GM19328 (cell line): ENCODE measurements around the gene IL11.

Experiments
- ATAC-seq: cut with Tn5 transposase; IDR thresholded peaks from one replicate; pipeline ENCODE4 v1.9.1; 2021; ENCODE audit warnings: mild to moderate bottlenecking, moderate library complexity; ENCODE audit not compliant: unreplicated experiment

Gene IL11

GRCh38 chr19:55391702-55392615 lies 21.7 kb upstream of the IL11 start:
- no peak for ATAC-seq

GRCh38 chr19:55391191-55391670 lies 21.0 kb upstream of the IL11 start:
- no peak for ATAC-seq

- ATAC-seq = no peak
Measured at GRCh38 chr19:55390461-55390880, 20.2 kb upstream of the IL11 start.

- no peak for ATAC-seq
Measured at GRCh38 chr19:55389386-55390317, 19.4 kb upstream of the IL11 start.

GRCh38 chr19:55387736-55388497 lies 17.7 kb upstream of the IL11 start:
- ATAC-seq = no peak

GRCh38 chr19:55386493-55386971 lies 16.3 kb upstream of the IL11 start:
- ATAC-seq = no peak

GRCh38 chr19:55385724-55386492 lies 15.6 kb upstream of the IL11 start, which contains the start of gene RPL28:
Gene RPL28 (plus strand): TSS chr19:55385932. CDS start chr19:55386358, 426 bp downstream.
- ATAC-seq = peak; percentile 67

GRCh38 chr19:55384920-55385723 lies 14.9 kb upstream of the IL11 start:
- ATAC-seq = peak; percentile 44

- no peak for ATAC-seq
Measured at GRCh38 chr19:55384131-55384919, 14.1 kb upstream of the IL11 start, which contains the start of gene TMEM238. Gene TMEM238 (minus strand): TSS chr19:55384292. CDS start chr19:55384259, 33 bp downstream.

GRCh38 chr19:55383279-55384130 lies 13.2 kb upstream of the IL11 start:
- no peak for ATAC-seq

- ATAC-seq = no peak
Measured at GRCh38 chr19:55382522-55383054, 12.3 kb upstream of the IL11 start.

- ATAC-seq = no peak
Measured at GRCh38 chr19:55382013-55382412, 11.8 kb upstream of the IL11 start.

- no peak for ATAC-seq
Measured at GRCh38 chr19:55379174-55379573, 8.9 kb upstream of the IL11 start.

- ATAC-seq = no peak
Measured at GRCh38 chr19:55377356-55378131, 7.3 kb upstream of the IL11 start.

GRCh38 chr19:55376241-55376933 lies 6.1 kb upstream of the IL11 start, which contains the start of gene TMEM190:
Gene TMEM190 (plus strand): TSS chr19:55376826. CDS start chr19:55376854, 28 bp downstream.
- ATAC-seq = no peak
